HepG2 (cell line): ENCODE data around the gene ZNF148. TPM values are rescaled to one million over a fixed set of nuclear protein-coding genes. Genes with fewer than 3 reads are reported as not detected.

Experiments used
- ATAC-seq: fragments of 200-7000 bp; cut with Tn5 transposase; 3 replicates; pipeline ENCODE4 v1.9.1; 2020; ENCODE audit warnings: mild to moderate bottlenecking, moderate library complexity
- BruUV-seq: library from RNA; stranded (reverse); fragments of 400-500 nt; replicated peaks from 2 replicates; lab custom pipeline; 2021; lab: Mats Ljungman, UMichigan
- CTCF ChIA-PET: fragments of 300-600 bp; formaldehyde crosslinking; extraction: SDS; loops from one replicate; lab custom pipeline; 2021; ENCODE audit warnings: low total read pairs, inconsistent platforms, low intra/inter-chr PET ratio; lab: Yijun Ruan, JAX
- POLR2A ChIA-PET: fragments of 350-600 bp; sonication (Branson Sonifier 250); formaldehyde crosslinking; loops from one replicate; lab custom pipeline; 2020; ENCODE audit warnings: antibody characterized with exemption, inconsistent platforms; lab: Yijun Ruan, JAX
- DNase-seq: peaks from one replicate; pipeline ENCODE4 v3.0.0-alpha.2; 2015; ENCODE audit warnings: low spot score
- FAIRE-seq: peaks from 3 replicates; lab custom pipeline; 2011; peaks lifted over from hg19 to GRCh38; lab: Jason Lieb, UNC
- H2AFZ ChIP-seq: one replicate; pipeline ENCODE4 v1.6.1; 2011; ENCODE audit warnings: low read length, inconsistent platforms
- H3K27ac ChIP-seq: fragments of 300-600 bp; 3 replicates; pipeline ENCODE4 v1.8.0; 2011; ENCODE audit warnings: mixed run types, mild to moderate bottlenecking, mixed read lengths, low read length, inconsistent platforms; ENCODE audit not compliant: insufficient read depth; ENCODE audit errors: extremely low read length
- H3K27me3 ChIP-seq, 2 experiments: fragments of 200-600 bp in 1 of 2; 2 replicates in 1 of 2; 3 replicates in 1 of 2; pipeline versions ENCODE4 v1.6.0 to v1.8.0; 2011; ENCODE audit warnings: low read length in 2 of 2, mild to moderate bottlenecking in 2 of 2, moderate library complexity in 2 of 2, inconsistent platforms in 1 of 2; ENCODE audit not compliant: insufficient read depth in 2 of 2, control insufficient read depth in 1 of 2
- H3K36me3 ChIP-seq, 2 experiments: fragments of 200-600 bp in 1 of 2; replicated peaks in 1 of 2; 2 replicates in 1 of 2; 3 replicates in 1 of 2; pipeline versions ENCODE4 v1.5.1 to v1.8.0; 2011; ENCODE audit warnings: low read length in 2 of 2, inconsistent platforms in 1 of 2; ENCODE audit not compliant: insufficient read depth in 2 of 2, control insufficient read depth in 1 of 2
- H3K4me1 ChIP-seq: 2 replicates; pipeline ENCODE4 v1.5.1; 2012; ENCODE audit warnings: low read length, inconsistent platforms; ENCODE audit not compliant: insufficient read depth
- H3K4me2 ChIP-seq: 2 replicates; pipeline ENCODE4 v1.6.0; 2011; ENCODE audit warnings: low read depth, low read length, inconsistent platforms
- H3K4me3 ChIP-seq, 3 experiments: fragments of 200-600 bp in 1 of 3; sonication (generic), shearing (Covaris generic) in 1 of 3; replicated peaks in 1 of 3; 2 replicates each; pipeline ENCODE4 v1.5.1; 2011 to 2016; ENCODE audit warnings: low read length in 3 of 3, inconsistent platforms in 2 of 3, low read depth in 2 of 3, mild to moderate bottlenecking in 2 of 3, control low read depth in 1 of 3, mixed read lengths in 1 of 3; ENCODE audit not compliant: insufficient read depth in 1 of 3
- H3K79me2 ChIP-seq: one replicate; pipeline ENCODE4 v1.6.1; 2011; ENCODE audit warnings: low read length, inconsistent platforms; ENCODE audit not compliant: insufficient read depth
- H3K9ac ChIP-seq: 2 replicates; pipeline ENCODE4 v1.6.0; 2011; ENCODE audit warnings: mild to moderate bottlenecking, low read depth, low read length, inconsistent platforms; ENCODE audit not compliant: insufficient read depth
- H3K9me3 ChIP-seq: 2 replicates; pipeline ENCODE4 v1.5.1; 2012; ENCODE audit warnings: mild to moderate bottlenecking, low read length
- H4K20me1 ChIP-seq: 2 replicates; pipeline ENCODE4 v1.6.0; 2011; ENCODE audit warnings: inconsistent platforms, mild to moderate bottlenecking, low read length, moderate library complexity; ENCODE audit not compliant: insufficient read depth
- HOXA3 ChIP-seq: sonication (generic); formaldehyde crosslinking; IDR thresholded peaks from 2 replicates; pipeline ENCODE4 v1.5.0; 2020; ENCODE audit warnings: missing genetic modification reagents
- NBN ChIP-seq: fragments of 450-650 bp; conservative IDR thresholded peaks from 2 replicates; pipeline ENCODE4 v1.6.1; 2017
- NRL ChIP-seq: sonication (generic); formaldehyde crosslinking; IDR thresholded peaks from 2 replicates; pipeline ENCODE4 v1.5.0; 2020; ENCODE audit warnings: missing genetic modification reagents, mild to moderate bottlenecking, moderate library complexity, borderline replicate concordance
- POGZ ChIP-seq: sonication (generic); formaldehyde crosslinking; IDR thresholded peaks from 2 replicates; pipeline ENCODE4 v1.4.0; 2020; ENCODE audit warnings: mild to moderate bottlenecking, missing genetic modification reagents
- POLR2AphosphoS2 ChIP-seq: IDR thresholded peaks from 2 replicates; pipeline ENCODE4 v1.6.1; 2011; ENCODE audit warnings: low read depth, low read length, improper control_type of control experiment
- RAD21 ChIP-seq: fragments of 450-650 bp; formaldehyde crosslinking; IDR thresholded peaks from 2 replicates; pipeline ENCODE4 v1.5.0; 2020; ENCODE audit warnings: mild to moderate bottlenecking
- SNAPC2 ChIP-seq: sonication (generic); formaldehyde crosslinking; IDR thresholded peaks from 2 replicates; pipeline ENCODE4 v1.8.1; 2022; ENCODE audit warnings: mild to moderate bottlenecking, missing genetic modification reagents
- TOE1 ChIP-seq: sonication (generic); formaldehyde crosslinking; IDR thresholded peaks from 2 replicates; pipeline ENCODE4 v1.4.0; 2020; ENCODE audit warnings: mild to moderate bottlenecking, missing genetic modification reagents
- ZFYVE20 ChIP-seq: sonication (generic); formaldehyde crosslinking; IDR thresholded peaks from 2 replicates; pipeline ENCODE4 v1.8.0; 2023; ENCODE audit warnings: low read depth, mild to moderate bottlenecking, moderate library complexity, missing genetic modification reagents, borderline replicate concordance
- ZNF496 ChIP-seq: sonication (generic); formaldehyde crosslinking; IDR thresholded peaks from 2 replicates; pipeline ENCODE4 v1.8.1; 2023; ENCODE audit warnings: mild to moderate bottlenecking, moderate library complexity, missing genetic modification reagents; ENCODE audit not compliant: insufficient replicate concordance
- ZNF619 ChIP-seq: sonication (generic); formaldehyde crosslinking; IDR thresholded peaks from 2 replicates; pipeline ENCODE4 v1.4.0; 2020; ENCODE audit warnings: mild to moderate bottlenecking, missing genetic modification reagents
- ZNF724P ChIP-seq: sonication (generic); formaldehyde crosslinking; IDR thresholded peaks from 2 replicates; pipeline ENCODE4 v1.8.0; 2022; ENCODE audit warnings: missing genetic modification reagents, borderline replicate concordance
- ZNF766 ChIP-seq: sonication (generic); formaldehyde crosslinking; IDR thresholded peaks from 2 replicates; pipeline ENCODE4 v1.5.0; 2020; ENCODE audit warnings: missing genetic modification reagents, borderline replicate concordance
- ZNF768 ChIP-seq: sonication (generic); formaldehyde crosslinking; IDR thresholded peaks from 2 replicates; pipeline ENCODE4 v1.4.0; 2020; ENCODE audit warnings: missing genetic modification reagents
- WGBS: methylation state at CpG from one replicate; pipeline ENCODE4 v1.1.6; 2017; ENCODE audit warnings: low lambda C conversion rate; 5-methylcytosine and 5-hydroxymethylcytosine counted together
- in situ Hi-C: cut with HindIII; loops from 2 replicates; pipeline ENCODE4 v1.10.0; 2017; ENCODE audit warnings: low pct_unique_long_range_greater_than_20kb; ENCODE audit not compliant: extremely low pct_ligation_motif_present
- intact Hi-C: fragments of 100-400 bp; cut with micrococcal nuclease; formaldehyde crosslinking; loops from one replicate; pipeline ENCODE4 v1.10.0; 2022; ENCODE audit not compliant: unreplicated experiment
- polyA plus RNA-seq, 8 experiments: library from polyadenylated mRNA; depleted of rRNA in 3 of 8; stranded (reverse) in 7 of 8; unstranded in 1 of 8; fragments of >200 nt; fragmentation: Illumina TruSeq in 4 of 8; extraction: Trizol in 4 of 8; gene quantifications; 2 replicates each; pipeline versions ENCODE4 v1.2.1 to v1.2.3, GENCODE V29; 2011 to 2016; ENCODE audit warnings: low read depth in 4 of 8, missing spikeins in 1 of 8, mixed read lengths in 1 of 8; ENCODE audit not compliant: insufficient read depth in 1 of 8
- total RNA-seq, 5 experiments: library from RNA; depleted of rRNA; stranded (reverse); fragments of >200 nt; fragmentation: Illumina TruSeq; extraction: Trizol; gene quantifications; 2 replicates each; pipeline ENCODE4 v1.2.3, GENCODE V29; 2016; ENCODE audit warnings: low read depth in 1 of 5
- TF ChIP-seq, protein P1 (sequence below): sonication (generic); formaldehyde crosslinking; IDR thresholded peaks from 2 replicates; pipeline ENCODE4 v1.5.1; 2020; ENCODE audit warnings: missing genetic modification reagents, mild to moderate bottlenecking, borderline replicate concordance
- TF ChIP-seq, protein P2 (sequence below): sonication (generic); formaldehyde crosslinking; IDR thresholded peaks from 2 replicates; pipeline ENCODE4 v1.5.1; 2020; ENCODE audit warnings: missing genetic modification reagents, mild to moderate bottlenecking, borderline replicate concordance
- TF ChIP-seq, protein P3 (sequence below): IDR thresholded peaks from 2 replicates; pipeline ENCODE4 v1.6.1; 2012; ENCODE audit warnings: low read depth, low read length, improper control_type of control experiment
- TF ChIP-seq, protein P4 (sequence below): sonication (generic); formaldehyde crosslinking; IDR thresholded peaks from 2 replicates; pipeline ENCODE4 v1.9.0; 2021; ENCODE audit warnings: missing genetic modification reagents, borderline replicate concordance
- TF ChIP-seq, protein P5 (sequence below): sonication (generic); formaldehyde crosslinking; IDR thresholded peaks from 2 replicates; pipeline ENCODE4 v1.8.1; 2023; ENCODE audit warnings: missing genetic modification reagents, mild to moderate bottlenecking, borderline replicate concordance

ZNF148 gene
- total and polyA plus RNA-seq, 2 of the 13 experiments (the other 11 are each of a cell fraction or from before 2014, with no cell fraction given), result 10.6 to 36.1 TPM

DNA sequence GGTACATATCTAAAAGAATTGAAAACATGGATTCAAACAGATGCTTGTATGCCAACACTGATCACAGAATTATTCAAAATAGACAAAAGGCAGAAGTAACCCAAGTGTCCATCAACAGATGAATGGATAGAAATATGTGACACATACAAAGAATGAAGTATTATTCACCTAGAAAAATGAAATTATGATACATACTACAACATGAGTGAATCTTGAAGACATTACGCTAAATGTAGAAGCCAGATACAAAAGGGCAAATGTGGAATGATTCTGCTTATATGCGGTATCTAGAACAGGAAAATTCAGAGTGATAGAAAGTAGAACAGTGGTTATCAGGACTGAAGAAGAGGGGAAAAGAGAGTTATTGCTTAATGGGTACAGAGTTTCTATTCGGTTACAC lies 136.4 kb downstream of the ZNF148 start (continued):
- TF ChIP-seq SNAPC2 (CRISPR knock-in tag) (no peak), TOE1 (CRISPR knock-in tag) (no peak), POGZ (CRISPR knock-in tag) (no peak), POLR2AphosphoS2 (no peak), ZNF766 (CRISPR knock-in tag) (no peak)
- TF ChIP-seq, protein P1, sequence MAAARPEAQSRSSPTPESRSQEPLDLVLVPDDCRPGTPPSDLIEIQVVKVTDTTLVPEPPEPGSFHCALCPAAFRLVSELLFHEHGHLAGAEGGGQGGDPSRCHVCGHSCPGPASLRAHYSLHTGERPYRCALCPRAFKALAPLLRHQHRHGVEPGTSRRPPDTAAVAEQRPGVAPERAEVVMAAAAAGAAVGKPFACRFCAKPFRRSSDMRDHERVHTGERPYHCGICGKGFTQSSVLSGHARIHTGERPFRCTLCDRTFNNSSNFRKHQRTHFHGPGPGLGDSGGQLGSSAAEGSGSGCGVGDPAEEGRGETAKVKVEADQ (CRISPR knock-in tag), result no peak

DNA sequence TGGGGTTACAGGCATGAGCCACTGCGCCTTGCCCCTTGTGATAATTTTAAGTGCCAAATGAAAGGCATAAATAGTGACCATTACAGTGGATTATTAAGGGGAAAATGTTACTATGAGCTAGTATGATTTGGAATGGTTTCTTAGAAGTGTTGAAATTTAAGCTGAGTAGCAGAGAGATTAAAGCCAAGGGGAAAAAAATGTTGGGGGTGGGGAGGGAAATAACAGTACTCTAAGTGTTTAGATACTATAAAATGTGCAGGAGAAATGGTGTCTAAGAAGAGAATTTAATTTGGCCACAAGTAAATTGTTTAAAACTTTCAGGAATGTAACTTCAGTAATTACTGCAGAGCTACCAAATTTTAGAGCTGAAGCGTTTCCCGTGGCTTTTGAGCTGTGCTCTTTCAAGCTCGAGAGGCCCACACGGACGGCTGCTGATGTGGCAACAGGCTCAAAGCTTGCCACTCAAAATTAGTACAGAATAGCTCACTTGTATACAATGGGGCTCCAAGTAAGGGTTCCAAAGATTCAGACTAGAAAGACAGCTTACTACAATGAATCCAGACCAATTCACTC lies 138.7 kb downstream of the ZNF148 start:
- Histone ChIP-seq H3K27me3 (no peaks in the 10 kb centered on the region; a peak in 1 of 5 replicates), H2AFZ (no peak overlapping the region), H3K4me2 (no peak overlapping the region), H3K9ac (no peak overlapping the region), H3K9me3 (no peaks in the 10 kb centered on the region), H3K79me2 (no peaks in the 10 kb centered on the region), H3K4me1 (peaks cover 9% of the 10 kb centered on the region), H4K20me1 (no peaks in the 10 kb centered on the region), H3K36me3 (peaks cover 4 to 30% of the 10 kb centered on the region in 2 experiments; a peak in 4 of 5 replicates), H3K4me3 (no peak overlapping the region), H3K27ac (no peak overlapping the region)
- BruUV-seq, result no TSS peak
- in situ Hi-C loops (no loop called here), intact Hi-C loops (no loop called here)
- ChIA-PET POLR2A (no interaction called here), CTCF (no interaction called here)
- 88% methylated on average over 6 of the region's 6 CpGs for WGBS
- DNase-seq (no peak), ATAC-seq (no peak), FAIRE-seq (no peak)
- TF ChIP-seq RAD21 (CRISPR knock-in tag) (no peak), ZNF768 (CRISPR knock-in tag) (no peak), NBN (no peak), ZNF619 (CRISPR knock-in tag) (no peak), ZNF496 (CRISPR knock-in tag) (no peak), HOXA3 (CRISPR knock-in tag) (no peak), ZFYVE20 (CRISPR knock-in tag) (no peak), ZNF724P (CRISPR knock-in tag) (no peak), NRL (CRISPR knock-in tag) (no peak)
- TF ChIP-seq, protein P2, sequence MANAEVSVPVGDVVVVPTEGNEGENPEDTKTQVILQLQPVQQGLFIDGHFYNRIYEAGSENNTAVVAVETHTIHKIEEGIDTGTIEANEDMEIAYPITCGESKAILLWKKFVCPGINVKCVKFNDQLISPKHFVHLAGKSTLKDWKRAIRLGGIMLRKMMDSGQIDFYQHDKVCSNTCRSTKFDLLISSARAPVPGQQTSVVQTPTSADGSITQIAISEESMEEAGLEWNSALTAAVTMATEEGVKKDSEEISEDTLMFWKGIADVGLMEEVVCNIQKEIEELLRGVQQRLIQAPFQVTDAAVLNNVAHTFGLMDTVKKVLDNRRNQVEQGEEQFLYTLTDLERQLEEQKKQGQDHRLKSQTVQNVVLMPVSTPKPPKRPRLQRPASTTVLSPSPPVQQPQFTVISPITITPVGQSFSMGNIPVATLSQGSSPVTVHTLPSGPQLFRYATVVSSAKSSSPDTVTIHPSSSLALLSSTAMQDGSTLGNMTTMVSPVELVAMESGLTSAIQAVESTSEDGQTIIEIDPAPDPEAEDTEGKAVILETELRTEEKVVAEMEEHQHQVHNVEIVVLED (CRISPR knock-in tag), result no peak
- TF ChIP-seq, protein P3, sequence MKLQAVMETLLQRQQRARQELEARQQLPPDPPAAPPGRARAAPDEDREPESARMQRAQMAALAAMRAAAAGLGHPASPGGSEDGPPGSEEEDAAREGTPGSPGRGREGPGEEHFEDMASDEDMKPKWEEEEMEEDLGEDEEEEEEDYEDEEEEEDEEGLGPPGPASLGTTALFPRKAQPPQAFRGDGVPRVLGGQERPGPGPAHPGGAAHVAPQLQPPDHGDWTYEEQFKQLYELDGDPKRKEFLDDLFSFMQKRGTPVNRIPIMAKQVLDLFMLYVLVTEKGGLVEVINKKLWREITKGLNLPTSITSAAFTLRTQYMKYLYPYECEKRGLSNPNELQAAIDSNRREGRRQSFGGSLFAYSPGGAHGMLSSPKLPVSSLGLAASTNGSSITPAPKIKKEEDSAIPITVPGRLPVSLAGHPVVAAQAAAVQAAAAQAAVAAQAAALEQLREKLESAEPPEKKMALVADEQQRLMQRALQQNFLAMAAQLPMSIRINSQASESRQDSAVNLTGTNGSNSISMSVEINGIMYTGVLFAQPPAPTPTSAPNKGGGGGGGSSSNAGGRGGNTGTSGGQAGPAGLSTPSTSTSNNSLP, result no peak
- TF ChIP-seq, protein P4, sequence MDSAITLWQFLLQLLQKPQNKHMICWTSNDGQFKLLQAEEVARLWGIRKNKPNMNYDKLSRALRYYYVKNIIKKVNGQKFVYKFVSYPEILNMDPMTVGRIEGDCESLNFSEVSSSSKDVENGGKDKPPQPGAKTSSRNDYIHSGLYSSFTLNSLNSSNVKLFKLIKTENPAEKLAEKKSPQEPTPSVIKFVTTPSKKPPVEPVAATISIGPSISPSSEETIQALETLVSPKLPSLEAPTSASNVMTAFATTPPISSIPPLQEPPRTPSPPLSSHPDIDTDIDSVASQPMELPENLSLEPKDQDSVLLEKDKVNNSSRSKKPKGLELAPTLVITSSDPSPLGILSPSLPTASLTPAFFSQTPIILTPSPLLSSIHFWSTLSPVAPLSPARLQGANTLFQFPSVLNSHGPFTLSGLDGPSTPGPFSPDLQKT, result no peak
- TF ChIP-seq, protein P5, sequence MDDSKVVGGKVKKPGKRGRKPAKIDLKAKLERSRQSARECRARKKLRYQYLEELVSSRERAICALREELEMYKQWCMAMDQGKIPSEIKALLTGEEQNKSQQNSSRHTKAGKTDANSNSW, result no peak
